ENCODE data around the gene WNT7B.

WNT7B gene

GRCh38 chr22:45970705-45971407 lies 6.1 kb downstream of the WNT7B start:
- peak; percentile 67 for DNase-seq

GRCh38 chr22:45969801-45970470 lies 7.0 kb downstream of the WNT7B start:
- no peak for DNase-seq

GRCh38 chr22:45969414-45969799 lies 7.6 kb downstream of the WNT7B start:
- DNase-seq = peak; percentile 51

- peak; percentile 86 for DNase-seq
These were observed 8.1 kb downstream of the WNT7B start for GRCh38 chr22:45968751-45969413.

- DNase-seq = peak; percentile 18
These were observed 8.8 kb downstream of the WNT7B start for GRCh38 chr22:45968003-45968650.

GRCh38 chr22:45966895-45967365 lies 10.0 kb downstream of the WNT7B start:
- no peak for DNase-seq

- no peak for DNase-seq
These were observed 10.6 kb downstream of the WNT7B start for GRCh38 chr22:45966320-45966894.

GRCh38 chr22:45965563-45965962 lies 11.4 kb downstream of the WNT7B start:
- DNase-seq = no peak

GRCh38 chr22:45964926-45965527 lies 11.9 kb downstream of the WNT7B start:
- no peak for DNase-seq

- DNase-seq = no peak
These were observed 12.6 kb downstream of the WNT7B start for GRCh38 chr22:45964372-45964771.

GRCh38 chr22:45963821-45964220 lies 13.1 kb downstream of the WNT7B start:
- DNase-seq = no peak

- DNase-seq = no peak
These were observed 14.1 kb downstream of the WNT7B start for GRCh38 chr22:45962756-45963324.

GRCh38 chr22:45962434-45962718 lies 14.6 kb downstream of the WNT7B start:
- no peak for DNase-seq

- DNase-seq = no peak
These were observed 15.1 kb downstream of the WNT7B start for GRCh38 chr22:45961679-45962433.

- DNase-seq = no peak
These were observed 16.2 kb downstream of the WNT7B start for GRCh38 chr22:45960477-45961386.

GRCh38 chr22:45959719-45960476 lies 17.1 kb downstream of the WNT7B start:
- DNase-seq = no peak

GRCh38 chr22:45958971-45959370 lies 18.0 kb downstream of the WNT7B start:
- no peak for DNase-seq

GRCh38 chr22:45957826-45958225 lies 19.1 kb downstream of the WNT7B start:
- DNase-seq = no peak

GRCh38 chr22:45953178-45953577 lies 23.8 kb downstream of the WNT7B start:
- DNase-seq = no peak

- DNase-seq = no peak
These were observed 24.4 kb downstream of the WNT7B start for GRCh38 chr22:45952553-45952952.

All from fibroblast of skin of abdomen (primary cell).